Measurements from ENCODE around the gene TOX2. TPM values are rescaled to one million over a fixed set of nuclear protein-coding genes. Genes with fewer than 3 reads are reported as not detected.

Gene TOX2
- total RNA-seq, 1 experiment from 2014 or later = 85.4 TPM

GRCh38 chr20:43893930-43894329 is 20.7 kb upstream of the TOX2 start:
- no peak for ATAC-seq
- no peak for TF ChIP-seq POLR2AphosphoS5 (IDR thresholded peaks at IDR 0.05; ENCODE audit: low read depth, low read length)
- no peak for TF ChIP-seq SIN3A (IDR thresholded peaks at IDR 0.05; ENCODE audit: borderline replicate concordance, insufficient read depth, low read depth, low read length)
- TF ChIP-seq CTCF (IDR thresholded peaks at IDR 0.05) = no peak
- TF ChIP-seq TCF7L2 (IDR thresholded peaks at IDR 0.05; ENCODE audit: low read depth, low read length) = no peak
- TF ChIP-seq REST (IDR thresholded peaks at IDR 0.05; ENCODE audit: insufficient read depth in 1 of 2, low read depth in 2 of 2, low read length in 1 of 2) = no peak
- ChIA-PET POLR2A (no interaction called here), CTCF (no interaction called here)
- no peaks in the 10 kb centered on the region for H3K4me1 ChIP-seq (ENCODE audit: control insufficient read depth, insufficient read depth, low read length)
- H3K36me3 ChIP-seq (ENCODE audit: control insufficient read depth, insufficient read depth, low read length) = no peaks in the 10 kb centered on the region
- intact Hi-C loops (cut with micrococcal nuclease; ENCODE audit: unreplicated experiment) = no loop called here
- in situ Hi-C loops (cut with HindIII; ENCODE audit: low pct_unique_long_range_greater_than_20kb, low sequenced_read_pairs) = no loop called here
- no TSS peak for BruUV-seq (replicated peaks)
- H3K27ac ChIP-seq (ENCODE audit: low read length) = no peak overlapping the region
- no peak for DNase-seq (ENCODE audit: low read depth, low spot score)
- H3K27me3 ChIP-seq (ENCODE audit: control insufficient read depth, insufficient read depth, low read length) = no peaks in the 10 kb centered on the region
- H3K9me3 ChIP-seq (ENCODE audit: control insufficient read depth, insufficient read depth, low read depth, low read length) = peaks cover 9% of the 10 kb centered on the region
- H3K4me3 ChIP-seq (ENCODE audit: low read depth in 2 of 2, low read length in 2 of 2) = no peak overlapping the region

- no peaks in the 10 kb centered on the region for H3K36me3 ChIP-seq (ENCODE audit: control insufficient read depth, insufficient read depth, low read length)
- no TSS peak for BruUV-seq (replicated peaks)
- no peak overlapping the region for H3K27ac ChIP-seq (ENCODE audit: low read length)
- H3K9me3 ChIP-seq (ENCODE audit: control insufficient read depth, insufficient read depth, low read depth, low read length) = peaks cover 9% of the 10 kb centered on the region
- ATAC-seq (no peak), DNase-seq (ENCODE audit: low read depth, low spot score) (no peak)
- H3K27me3 ChIP-seq (ENCODE audit: control insufficient read depth, insufficient read depth, low read length) = no peaks in the 10 kb centered on the region
- no peaks in the 10 kb centered on the region for H3K4me1 ChIP-seq (ENCODE audit: control insufficient read depth, insufficient read depth, low read length)
- CTCF ChIA-PET = no interaction called here
- POLR2A ChIA-PET = no interaction called here
- in situ Hi-C loops (cut with HindIII; ENCODE audit: low pct_unique_long_range_greater_than_20kb, low sequenced_read_pairs) (no loop called here), intact Hi-C loops (cut with micrococcal nuclease; ENCODE audit: unreplicated experiment) (no loop called here)
- no peak overlapping the region for H3K4me3 ChIP-seq (ENCODE audit: low read depth in 2 of 2, low read length in 2 of 2)
- TF ChIP-seq SIN3A (IDR thresholded peaks at IDR 0.05; ENCODE audit: borderline replicate concordance, insufficient read depth, low read depth, low read length) (no peak), CTCF (IDR thresholded peaks at IDR 0.05) (no peak), TCF7L2 (IDR thresholded peaks at IDR 0.05; ENCODE audit: low read depth, low read length) (no peak), REST (IDR thresholded peaks at IDR 0.05; ENCODE audit: insufficient read depth in 1 of 2, low read depth in 2 of 2, low read length in 1 of 2) (no peak), POLR2AphosphoS5 (IDR thresholded peaks at IDR 0.05; ENCODE audit: low read depth, low read length) (no peak)
Measured at GRCh38 chr20:43894491-43894890, 20.2 kb upstream of the TOX2 start.

Measured in Panc1 (cell line).